ENCODE data around the gene CACNA1B. TPM values are rescaled to one million over a fixed set of nuclear protein-coding genes. Genes with fewer than 3 reads are reported as not detected.

The CACNA1B gene
- total RNA-seq, 2 donors from 2014 or later = 0.26 to 0.99 TPM

DNA sequence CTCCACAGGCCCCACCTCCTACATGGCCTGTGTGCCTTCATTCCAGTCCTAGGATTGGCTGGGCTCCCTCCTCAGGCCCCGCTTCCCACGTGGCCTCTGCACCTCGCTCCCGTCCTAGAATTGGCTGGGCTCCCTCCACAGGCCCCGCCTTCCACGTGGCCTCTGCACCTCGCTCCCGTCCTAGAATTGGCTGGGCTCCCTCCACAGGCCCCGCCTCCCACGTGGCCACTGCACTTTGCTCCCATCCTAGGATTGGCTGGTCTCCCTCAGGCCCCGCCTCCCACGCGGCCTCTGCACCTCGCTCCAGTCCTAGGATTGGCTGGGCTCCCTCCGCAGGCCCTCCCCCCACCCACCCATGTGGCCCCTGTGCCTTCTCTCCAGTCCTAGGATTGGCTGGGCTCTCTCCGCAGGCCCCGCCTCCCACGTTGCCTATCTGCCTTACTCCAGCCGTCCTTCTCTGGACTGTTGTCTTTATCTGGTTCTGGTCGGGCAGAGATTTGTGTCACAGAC is 45.3 kb upstream of the CACNA1B start:
- no peak for ATAC-seq
- Histone ChIP-seq H3K4me1 (no peaks in the 10 kb centered on the region), H3K9me3 (no peaks in the 10 kb centered on the region), H3K36me3 (replicated peaks in 1 of 2; ENCODE audit: insufficient read depth in 1 of 2, low read depth in 2 of 2) (peaks cover 0 to 10% of the 10 kb centered on the region in 2 donors), H3K27ac (no peak overlapping the region), H3K27me3 (no peaks in the 10 kb centered on the region), H3K4me3 (no peak overlapping the region)
- no peak for TF ChIP-seq POLR2A (IDR thresholded peaks at IDR 0.05)
- no peak for TF ChIP-seq CTCF (IDR thresholded peaks at IDR 0.05)
- WGBS, 2 donors = 85 to 94% methylated on average over 17 to 20 of the region's 20 CpGs
- intact Hi-C loops (cut with DNase I) = no loop called here
- no peak for DNase-seq

DNA sequence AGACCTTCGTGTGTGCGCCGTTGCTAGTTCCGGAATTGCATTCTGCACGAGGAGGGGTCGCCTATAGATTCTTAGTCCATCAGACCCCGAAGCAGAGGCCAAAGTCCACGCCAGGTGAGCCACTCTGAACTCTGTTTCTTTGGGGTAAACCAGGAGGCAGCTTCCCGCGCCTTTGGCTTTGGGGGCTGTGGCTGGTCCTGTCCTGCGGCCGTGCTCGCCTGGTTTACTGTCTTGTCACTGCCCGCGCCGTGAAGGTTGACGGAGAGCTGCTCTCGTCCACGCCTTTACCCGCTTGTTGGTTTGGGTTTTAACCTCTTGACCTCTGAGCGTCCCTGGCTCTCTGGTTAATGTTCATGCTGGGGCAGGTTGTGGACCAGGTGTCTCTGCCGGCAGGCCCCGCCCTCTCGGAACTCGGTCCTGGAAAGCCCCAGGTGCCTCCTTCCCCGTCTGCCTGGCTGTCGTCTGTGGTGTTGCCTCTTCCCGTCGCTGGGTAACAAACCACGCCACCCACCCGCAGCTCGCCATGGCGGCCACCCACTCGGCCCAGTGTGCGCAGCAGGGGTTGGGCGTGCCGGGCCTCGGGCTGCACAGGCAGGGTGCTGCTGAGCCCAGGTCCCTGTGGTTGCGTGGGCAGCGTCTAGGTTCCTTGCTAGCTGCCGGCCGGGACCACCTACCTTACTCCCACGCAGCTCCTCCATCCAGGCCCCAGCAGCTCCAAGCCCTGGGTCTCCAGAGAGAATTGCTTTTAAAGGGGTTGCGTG is 44.6 kb upstream of the CACNA1B start:
- Histone ChIP-seq H3K27ac (no peak overlapping the region), H3K27me3 (no peaks in the 10 kb centered on the region), H3K4me1 (no peaks in the 10 kb centered on the region), H3K36me3 (replicated peaks in 1 of 2; ENCODE audit: insufficient read depth in 1 of 2, low read depth in 2 of 2) (peaks cover 0 to 10% of the 10 kb centered on the region in 2 donors), H3K9me3 (no peaks in the 10 kb centered on the region), H3K4me3 (no peak overlapping the region)
- intact Hi-C loops (cut with DNase I) = no loop called here
- ATAC-seq = no peak
- TF ChIP-seq POLR2A (IDR thresholded peaks at IDR 0.05) = no peak
- no peak for TF ChIP-seq CTCF (IDR thresholded peaks at IDR 0.05)
- 95% methylated on average over 33 to 44 of the region's 44 CpGs for WGBS, 2 donors
- DNase-seq = no peak

GRCh38 chr9:137833721-137834613 is 43.6 kb upstream of the CACNA1B start:
- H3K27ac ChIP-seq = no peak overlapping the region
- intact Hi-C loops (cut with DNase I) = no loop called here
- 95 to 97% methylated on average over 51 to 63 of the region's 73 CpGs for WGBS, 2 donors
- H3K36me3 ChIP-seq (replicated peaks in 1 of 2; ENCODE audit: insufficient read depth in 1 of 2, low read depth in 2 of 2) = peaks cover 0 to 10% of the 10 kb centered on the region in 2 donors
- H3K4me3 ChIP-seq = no peak overlapping the region
- DNase-seq = no peak
- no peaks in the 10 kb centered on the region for H3K4me1 ChIP-seq
- TF ChIP-seq POLR2A (IDR thresholded peaks at IDR 0.05) = no peak
- no peak for TF ChIP-seq CTCF (IDR thresholded peaks at IDR 0.05)
- H3K9me3 ChIP-seq = peaks cover 0 to 4% (median 0%) of the 10 kb centered on the region in 3 donors
- no peak for ATAC-seq
- H3K27me3 ChIP-seq = no peaks in the 10 kb centered on the region

GRCh38 chr9:137834846-137835546 is 42.6 kb upstream of the CACNA1B start:
- H3K4me1 ChIP-seq = no peaks in the 10 kb centered on the region
- H3K4me3 ChIP-seq = no peak overlapping the region
- peaks cover 0 to 4% (median 0%) of the 10 kb centered on the region in 3 donors for H3K9me3 ChIP-seq
- H3K27me3 ChIP-seq = no peaks in the 10 kb centered on the region
- peaks cover 0 to 10% of the 10 kb centered on the region in 2 donors for H3K36me3 ChIP-seq (replicated peaks in 1 of 2; ENCODE audit: insufficient read depth in 1 of 2, low read depth in 2 of 2)
- no peak for ATAC-seq
- intact Hi-C loops (cut with DNase I) = no loop called here
- no peak for DNase-seq
- no peak overlapping the region for H3K27ac ChIP-seq
- WGBS, 2 donors = 96 to 98% methylated on average over 31 to 63 of the region's 66 CpGs
- TF ChIP-seq POLR2A (IDR thresholded peaks at IDR 0.05) (no peak), CTCF (IDR thresholded peaks at IDR 0.05) (no peak)
